ENCODE measurements around the gene C1QTNF8. TPM values are rescaled to one million over a fixed set of nuclear protein-coding genes. Genes with fewer than 3 reads are reported as not detected.

Gene C1QTNF8
- total RNA-seq, 1 experiment from 2014 or later = not detected

DNA sequence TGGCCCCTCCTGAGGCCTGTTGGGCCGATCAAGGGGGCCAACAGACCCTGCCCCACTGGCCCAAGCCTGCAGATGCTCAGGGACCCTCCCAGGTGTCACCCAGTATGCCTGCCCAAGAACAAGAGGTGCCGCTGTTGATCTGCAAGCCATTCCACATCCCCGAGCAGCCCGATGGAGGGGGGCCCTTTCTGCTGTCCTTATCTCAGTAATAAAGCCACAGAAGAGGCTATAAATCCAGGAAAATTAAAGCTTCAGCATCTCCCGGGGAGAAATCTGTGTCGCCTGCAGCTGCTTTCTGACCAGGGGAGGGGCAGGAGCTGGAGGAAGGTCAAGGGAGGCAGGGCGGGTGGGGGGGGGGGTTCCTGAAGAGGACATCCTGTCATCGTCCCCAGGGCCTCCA is 45.1 kb upstream of the C1QTNF8 start:
- Histone ChIP-seq H3K56ac (ENCODE audit: insufficient read length, low read depth, low read length) (no peak overlapping the region), H3K14ac (ENCODE audit: insufficient read depth, low read length) (no peak overlapping the region), H4K8ac (replicated peaks; ENCODE audit: insufficient read length, low read depth, low read length) (no peak overlapping the region), H4K5ac (ENCODE audit: insufficient read length, low read depth, low read length) (no peak overlapping the region), H3K4me2 (ENCODE audit: insufficient read depth, insufficient read length, low read length) (no peak overlapping the region), H2BK5ac (ENCODE audit: insufficient read length, low read length) (no peak overlapping the region), H3K18ac (ENCODE audit: insufficient read length, low read depth, low read length) (no peak overlapping the region), H3K23ac (ENCODE audit: insufficient read length, low read depth, low read length) (no peak overlapping the region), H3K4me1 (ENCODE audit: insufficient read depth, low read length) (no peaks in the 10 kb centered on the region), H3K23me2 (ENCODE audit: insufficient read length, low read depth, low read length, poor library complexity, severe bottlenecking) (no peaks in the 10 kb centered on the region), H4K91ac (ENCODE audit: insufficient read length, low read depth, low read length) (no peak overlapping the region), H3T11ph (ENCODE audit: low read length) (no peak overlapping the region), H3K9ac (ENCODE audit: extremely low read depth, insufficient read length, low read length) (no peak overlapping the region), H3K4ac (ENCODE audit: low read depth, low read length) (no peak overlapping the region), H2AFZ (ENCODE audit: low read length) (no peak overlapping the region), H2BK12ac (ENCODE audit: insufficient read length, low read depth, low read length) (no peak overlapping the region), H2BK15ac (ENCODE audit: low read depth, low read length) (no peak overlapping the region), H4K20me1 (ENCODE audit: control insufficient read depth, insufficient read depth, insufficient read length) (no peaks in the 10 kb centered on the region), H3K27me3 (ENCODE audit: insufficient read depth, low read length) (no peaks in the 10 kb centered on the region), H3K79me2 (ENCODE audit: insufficient read depth, low read length) (no peaks in the 10 kb centered on the region), H2BK20ac (ENCODE audit: low read depth, low read length, poor library complexity, severe bottlenecking) (no peak overlapping the region), H2BK120ac (ENCODE audit: low read depth, low read length, poor library complexity, severe bottlenecking) (no peak overlapping the region), H3K9me3 (ENCODE audit: control insufficient read depth, low read depth, low read length) (no peaks in the 10 kb centered on the region), H2AK5ac (ENCODE audit: insufficient read length, low read length) (no peak overlapping the region), H3K27ac (ENCODE audit: insufficient read length, low read depth, low read length) (no peak overlapping the region), H3K79me1 (ENCODE audit: insufficient read depth, low read depth, low read length, poor library complexity, severe bottlenecking) (no peaks in the 10 kb centered on the region)
- no peaks in the 10 kb centered on the region for H3K36me3 Mint-ChIP-seq (ENCODE audit: insufficient read depth in 1 of 3, low read depth in 3 of 3)
- peaks cover 2 to 13% of the 10 kb centered on the region in 2 experiments; a peak in 3 of 4 replicates for H3K4me1 Mint-ChIP-seq
- TF ChIP-seq, protein P1, sequence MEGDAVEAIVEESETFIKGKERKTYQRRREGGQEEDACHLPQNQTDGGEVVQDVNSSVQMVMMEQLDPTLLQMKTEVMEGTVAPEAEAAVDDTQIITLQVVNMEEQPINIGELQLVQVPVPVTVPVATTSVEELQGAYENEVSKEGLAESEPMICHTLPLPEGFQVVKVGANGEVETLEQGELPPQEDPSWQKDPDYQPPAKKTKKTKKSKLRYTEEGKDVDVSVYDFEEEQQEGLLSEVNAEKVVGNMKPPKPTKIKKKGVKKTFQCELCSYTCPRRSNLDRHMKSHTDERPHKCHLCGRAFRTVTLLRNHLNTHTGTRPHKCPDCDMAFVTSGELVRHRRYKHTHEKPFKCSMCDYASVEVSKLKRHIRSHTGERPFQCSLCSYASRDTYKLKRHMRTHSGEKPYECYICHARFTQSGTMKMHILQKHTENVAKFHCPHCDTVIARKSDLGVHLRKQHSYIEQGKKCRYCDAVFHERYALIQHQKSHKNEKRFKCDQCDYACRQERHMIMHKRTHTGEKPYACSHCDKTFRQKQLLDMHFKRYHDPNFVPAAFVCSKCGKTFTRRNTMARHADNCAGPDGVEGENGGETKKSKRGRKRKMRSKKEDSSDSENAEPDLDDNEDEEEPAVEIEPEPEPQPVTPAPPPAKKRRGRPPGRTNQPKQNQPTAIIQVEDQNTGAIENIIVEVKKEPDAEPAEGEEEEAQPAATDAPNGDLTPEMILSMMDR (conservative IDR thresholded peaks at IDR 0.05) = no peak
- WGBS (ENCODE audit: extremely low coverage, insufficient read length, low lambda C conversion rate) = no CpG with 5 or more reads among the region's 8 CpGs
- H3K27me3 Mint-ChIP-seq (ENCODE audit: low read depth) = peaks cover 21% of the 10 kb centered on the region
- H3K27ac Mint-ChIP-seq = no peak overlapping the region
- H3K9me3 Mint-ChIP-seq = no peaks in the 10 kb centered on the region
- no peak overlapping the region for H3K4me3 Mint-ChIP-seq
- DNase-seq = no peak
